SJCRH30 (cell line): ENCODE measurements around the gene WDR27. TPM values are rescaled to one million over a fixed set of nuclear protein-coding genes. Genes with fewer than 3 reads are reported as not detected.
"Not testable (repeated sequence)": the region's sequence is repeated elsewhere in the genome, so short reads cannot be mapped to it uniquely, and the experiment has no call there.

ENCODE experiments used
- DNase-seq, 2 experiments: peaks; one replicate each; pipeline ENCODE4 v3.0.0-alpha.2; 2015 to 2020
- H3K27ac ChIP-seq: fragments of 250-450 bp; sonication (Bioruptor Pico); 2 replicates; pipeline ENCODE4 v1.5.1; 2020; ENCODE audit warnings: mild to moderate bottlenecking, moderate library complexity
- H3K27me3 ChIP-seq: fragments of 250-450 bp; sonication (Bioruptor Pico); 2 replicates; pipeline ENCODE4 v1.5.1; 2020; ENCODE audit warnings: mild to moderate bottlenecking, moderate library complexity
- H3K36me3 ChIP-seq: fragments of 250-450 bp; sonication (Bioruptor Pico); 2 replicates; pipeline ENCODE4 v1.5.1; 2020; ENCODE audit warnings: mild to moderate bottlenecking, moderate library complexity
- H3K4me1 ChIP-seq: fragments of 250-450 bp; sonication (Bioruptor Pico); 2 replicates; pipeline ENCODE4 v1.5.1; 2020; ENCODE audit warnings: mild to moderate bottlenecking, moderate library complexity
- H3K4me3 ChIP-seq: fragments of 250-450 bp; sonication (Bioruptor Pico); 2 replicates; pipeline ENCODE4 v1.5.1; 2020; ENCODE audit warnings: mild to moderate bottlenecking, moderate library complexity
- H3K9me3 ChIP-seq: fragments of 250-450 bp; sonication (Bioruptor Pico); replicated peaks from 2 replicates; pipeline ENCODE4 v1.5.1; 2020; ENCODE audit warnings: mild to moderate bottlenecking, moderate library complexity
- total RNA-seq: library from RNA; depleted of rRNA; stranded (reverse); fragments of >200 nt; shearing (Covaris generic); gene quantifications from 2 replicates; pipeline ENCODE4 v1.2.3, GENCODE V29; 2014

WDR27 gene
- total RNA-seq, 1 experiment from 2014 or later, result 38.1 TPM

GRCh38 chr6:169439710-169440109, 262.1 kb downstream of the WDR27 start:
- no peak for DNase-seq
- H3K27ac ChIP-seq, result no peak overlapping the region
- H3K27me3 ChIP-seq, result no peaks in the 10 kb centered on the region
- H3K4me3 ChIP-seq, result no peak overlapping the region
- H3K9me3 ChIP-seq, result no peaks in the 10 kb centered on the region; the same call in 1 of the 2 replicates
- H3K4me1 ChIP-seq, result no peaks in the 10 kb centered on the region
- H3K36me3 ChIP-seq, result no peaks in the 10 kb centered on the region

- H3K9me3 ChIP-seq, result peaks cover 28% of the 10 kb centered on the region
- not testable (repeated sequence) for H3K4me3 ChIP-seq, H3K27ac ChIP-seq, DNase-seq, H3K36me3 ChIP-seq, H3K27me3 ChIP-seq, H3K4me1 ChIP-seq
Measured at GRCh38 chr6:169434554-169434953, 267.3 kb downstream of the WDR27 start.

- H3K27ac ChIP-seq, result no peak overlapping the region
- no peaks in the 10 kb centered on the region for H3K36me3 ChIP-seq
- peak in 1 of 2 experiments; percentile 18 for DNase-seq
- H3K4me3 ChIP-seq, result no peak overlapping the region
- no peaks in the 10 kb centered on the region for H3K27me3 ChIP-seq
- peaks cover 21% of the 10 kb centered on the region for H3K9me3 ChIP-seq
- peaks cover 14% of the 10 kb centered on the region for H3K4me1 ChIP-seq
Measured at GRCh38 chr6:169429001-169429400, 272.8 kb downstream of the WDR27 start.

GRCh38 chr6:169428532-169428931, 273.3 kb downstream of the WDR27 start:
- Histone ChIP-seq H3K27me3 (no peaks in the 10 kb centered on the region), H3K27ac (no peak overlapping the region; the same call in 1 of the 2 replicates), H3K36me3 (no peaks in the 10 kb centered on the region), H3K4me1 (peaks cover 14% of the 10 kb centered on the region), H3K9me3 (peaks cover 18% of the 10 kb centered on the region), H3K4me3 (peak overlapping the region; percentile 43; the same call in 1 of the 2 replicates)
- peak; percentile 58 to 60 for DNase-seq

GRCh38 chr6:169427856-169428255, 274.0 kb downstream of the WDR27 start:
- Histone ChIP-seq H3K4me3 (peak overlapping the region; percentile 43), H3K9me3 (peaks cover 14% of the 10 kb centered on the region), H3K27me3 (no peaks in the 10 kb centered on the region), H3K27ac (peak overlapping the region; percentile 45), H3K36me3 (no peaks in the 10 kb centered on the region), H3K4me1 (peaks cover 14% of the 10 kb centered on the region)
- DNase-seq, result peak; percentile 34 to 57

GRCh38 chr6:169426611-169427010, 275.2 kb downstream of the WDR27 start:
- no peaks in the 10 kb centered on the region for H3K36me3 ChIP-seq
- no peaks in the 10 kb centered on the region for H3K27me3 ChIP-seq
- peaks cover 6% of the 10 kb centered on the region; the same call in 1 of the 2 replicates for H3K9me3 ChIP-seq
- H3K4me1 ChIP-seq, result peaks cover 14% of the 10 kb centered on the region
- no peak overlapping the region for H3K27ac ChIP-seq
- DNase-seq, result no peak
- no peak overlapping the region for H3K4me3 ChIP-seq

GRCh38 chr6:169425628-169426370, 276.0 kb downstream of the WDR27 start:
- no peak overlapping the region for H3K4me3 ChIP-seq
- no peaks in the 10 kb centered on the region for H3K36me3 ChIP-seq
- no peak for DNase-seq
- peaks cover 14% of the 10 kb centered on the region for H3K4me1 ChIP-seq
- no peaks in the 10 kb centered on the region for H3K9me3 ChIP-seq
- H3K27ac ChIP-seq, result no peak overlapping the region
- H3K27me3 ChIP-seq, result no peaks in the 10 kb centered on the region

GRCh38 chr6:169424821-169425240, 277.0 kb downstream of the WDR27 start:
- no peak overlapping the region for H3K27ac ChIP-seq
- DNase-seq, result no peak

GRCh38 chr6:169424149-169424804, 277.6 kb downstream of the WDR27 start:
- DNase-seq, result no peak
- no peaks in the 10 kb centered on the region for H3K9me3 ChIP-seq
- H3K36me3 ChIP-seq, result no peaks in the 10 kb centered on the region
- H3K27ac ChIP-seq, result no peak overlapping the region
- H3K4me1 ChIP-seq, result peaks cover 14% of the 10 kb centered on the region
- H3K27me3 ChIP-seq, result no peaks in the 10 kb centered on the region
- no peak overlapping the region for H3K4me3 ChIP-seq

More at GRCh38 chr6:169424821-169425240, 277.0 kb downstream of the WDR27 start:
- Histone ChIP-seq H3K36me3 (no peaks in the 10 kb centered on the region), H3K4me1 (peaks cover 14% of the 10 kb centered on the region), H3K4me3 (no peak overlapping the region), H3K27me3 (no peaks in the 10 kb centered on the region), H3K9me3 (no peaks in the 10 kb centered on the region)

- Histone ChIP-seq H3K27ac (no peak overlapping the region), H3K4me1 (no peaks in the 10 kb centered on the region), H3K27me3 (no peaks in the 10 kb centered on the region), H3K36me3 (no peaks in the 10 kb centered on the region), H3K9me3 (no peaks in the 10 kb centered on the region), H3K4me3 (no peak overlapping the region)
- DNase-seq, result no peak
Measured at GRCh38 chr6:169421586-169422264, 280.1 kb downstream of the WDR27 start.

- Histone ChIP-seq H3K27me3 (no peaks in the 10 kb centered on the region), H3K4me3 (no peak overlapping the region), H3K9me3 (no peaks in the 10 kb centered on the region), H3K27ac (no peak overlapping the region), H3K36me3 (no peaks in the 10 kb centered on the region), H3K4me1 (no peaks in the 10 kb centered on the region)
- DNase-seq, result no peak
Measured at GRCh38 chr6:169420912-169421543, 280.8 kb downstream of the WDR27 start.

GRCh38 chr6:169417101-169417500, 284.7 kb downstream of the WDR27 start:
- no peak for DNase-seq
- Histone ChIP-seq H3K9me3 (no peaks in the 10 kb centered on the region; the same call in 1 of the 2 replicates), H3K4me3 (no peak overlapping the region), H3K4me1 (no peaks in the 10 kb centered on the region), H3K36me3 (0 out of 2 replicates have a peak, but pooled peaks cover 3% of the 10 kb centered on the region), H3K27ac (no peak overlapping the region), H3K27me3 (no peaks in the 10 kb centered on the region)

- no peak overlapping the region for H3K27ac ChIP-seq
- no peak for DNase-seq
- H3K9me3 ChIP-seq, result no peaks in the 10 kb centered on the region; the same call in 1 of the 2 replicates
- no peaks in the 10 kb centered on the region for H3K27me3 ChIP-seq
- no peaks in the 10 kb centered on the region for H3K4me1 ChIP-seq
- no peak overlapping the region for H3K4me3 ChIP-seq
- H3K36me3 ChIP-seq, result 0 out of 2 replicates have a peak, but pooled peaks cover 3% of the 10 kb centered on the region
Measured at GRCh38 chr6:169416249-169416648, 285.6 kb downstream of the WDR27 start.

- DNase-seq, result peak in 1 of 2 experiments; percentile 10
- no peak overlapping the region for H3K4me3 ChIP-seq
- H3K27me3 ChIP-seq, result no peaks in the 10 kb centered on the region
- 0 out of 2 replicates have a peak, but pooled peaks cover 3% of the 10 kb centered on the region for H3K36me3 ChIP-seq
- H3K4me1 ChIP-seq, result no peaks in the 10 kb centered on the region
- no peaks in the 10 kb centered on the region; the same call in 1 of the 2 replicates for H3K9me3 ChIP-seq
- H3K27ac ChIP-seq, result no peak overlapping the region
Measured at GRCh38 chr6:169415179-169415578, 286.6 kb downstream of the WDR27 start.
